Transverse colon (tissue), 3 donors: ENCODE results near the gene TEDC1.

Experiments
- CTCF ChIP-seq, 5 experiments: fragments of 200-600 bp in 3 of 5; fragments of 450-650 bp in 2 of 5; sonication (generic) in 3 of 5; IDR thresholded peaks; 1 replicate in 2 of 5; 2 replicates in 3 of 5; pipeline ENCODE4 v1.5.1; 2016 to 2017; ENCODE audit warnings: antibody characterized with exemption in 5 of 5, inconsistent platforms in 3 of 5, mild to moderate bottlenecking in 2 of 5, moderate library complexity in 1 of 5
- EP300 ChIP-seq: sonication (generic); formaldehyde crosslinking; IDR thresholded peaks from one replicate; pipeline ENCODE4 v1.6.1; 2017; ENCODE audit warnings: antibody characterized with exemption, low read depth

- TF ChIP-seq EP300 (no peak), CTCF (IDR thresholded peaks at IDR 0.05) (no peak)
These were observed 1.3 kb downstream of the TEDC1 start for GRCh38 chr14:105492031-105492970.
